HepG2 (cell line): ENCODE results near the gene HELT. TPM values are rescaled to one million over a fixed set of nuclear protein-coding genes. Genes with fewer than 3 reads are reported as not detected.

Experiments
- AHR ChIP-seq: IDR thresholded peaks from 2 replicates; pipeline ENCODE4 v1.6.1; 2018; ENCODE audit warnings: missing genetic modification reagents, missing compliant biosample characterization
- AKAP8 ChIP-seq: sonication (generic); formaldehyde crosslinking; IDR thresholded peaks from 2 replicates; pipeline ENCODE4 v1.5.1; 2020; ENCODE audit warnings: mild to moderate bottlenecking, missing genetic modification reagents
- CBX5 ChIP-seq: sonication (generic); formaldehyde crosslinking; IDR thresholded peaks from 2 replicates; pipeline ENCODE4 v1.4.0; 2020; ENCODE audit warnings: missing genetic modification reagents, borderline replicate concordance
- CENPT ChIP-seq: sonication (generic); formaldehyde crosslinking; IDR thresholded peaks from 2 replicates; pipeline ENCODE4 v1.8.0; 2022; ENCODE audit warnings: low read depth, mild to moderate bottlenecking, moderate library complexity, missing genetic modification reagents
- CREB3 ChIP-seq: sonication (generic); formaldehyde crosslinking; IDR thresholded peaks from 2 replicates; pipeline ENCODE4 v1.5.0; 2020; ENCODE audit warnings: missing genetic modification reagents
- HMGA1 ChIP-seq: sonication (generic); formaldehyde crosslinking; conservative IDR thresholded peaks from 2 replicates; pipeline ENCODE4 v1.4.0; 2020; ENCODE audit warnings: missing genetic modification reagents
- HNRNPL ChIP-seq: fragments of 200-400 bp; formaldehyde crosslinking; IDR thresholded peaks from 2 replicates; pipeline ENCODE4 v1.6.1; 2017; ENCODE audit warnings: mild to moderate bottlenecking, low read depth, low read length
- KAT7 ChIP-seq: IDR thresholded peaks from 2 replicates; pipeline ENCODE4 v1.6.1; 2018; ENCODE audit warnings: borderline replicate concordance, missing compliant biosample characterization
- MIER2 ChIP-seq: IDR thresholded peaks from 2 replicates; pipeline ENCODE4 v1.6.1; 2016; ENCODE audit warnings: missing biosample characterization, missing genetic modification reagents
- MYPOP ChIP-seq: sonication (generic); formaldehyde crosslinking; IDR thresholded peaks from 2 replicates; pipeline ENCODE4 v1.8.1; 2023; ENCODE audit warnings: mild to moderate bottlenecking, moderate library complexity, missing genetic modification reagents
- PRDM10 ChIP-seq: sonication (generic); formaldehyde crosslinking; IDR thresholded peaks from 2 replicates; pipeline ENCODE4 v1.4.0; 2020; ENCODE audit warnings: low read depth, missing genetic modification reagents
- ZBTB3 ChIP-seq: sonication (generic); formaldehyde crosslinking; IDR thresholded peaks from 2 replicates; pipeline ENCODE4 v1.4.0; 2020; ENCODE audit warnings: low read depth, mild to moderate bottlenecking, moderate library complexity, missing genetic modification reagents, borderline replicate concordance
- ZBTB7B ChIP-seq: sonication (generic); formaldehyde crosslinking; IDR thresholded peaks from 2 replicates; pipeline ENCODE4 v1.4.0; 2020; ENCODE audit warnings: missing genetic modification reagents
- ZKSCAN5 ChIP-seq: sonication (generic); formaldehyde crosslinking; IDR thresholded peaks from 2 replicates; pipeline ENCODE4 v1.5.1; 2020; ENCODE audit warnings: mild to moderate bottlenecking, missing genetic modification reagents
- ZNF224 ChIP-seq: sonication (generic); formaldehyde crosslinking; IDR thresholded peaks from 2 replicates; pipeline ENCODE4 v1.5.0; 2020; ENCODE audit warnings: mild to moderate bottlenecking, missing genetic modification reagents
- ZNF296 ChIP-seq: sonication (generic); formaldehyde crosslinking; conservative IDR thresholded peaks from 2 replicates; pipeline ENCODE4 v1.5.0; 2020; ENCODE audit warnings: mild to moderate bottlenecking, missing genetic modification reagents
- ZNF484 ChIP-seq: sonication (generic); formaldehyde crosslinking; IDR thresholded peaks from 2 replicates; pipeline ENCODE4 v1.5.1; 2020; ENCODE audit warnings: mild to moderate bottlenecking, low read depth, missing genetic modification reagents, borderline replicate concordance
- ZNF503 ChIP-seq: sonication (generic); formaldehyde crosslinking; IDR thresholded peaks from 2 replicates; pipeline ENCODE4 v1.4.0; 2020; ENCODE audit warnings: missing genetic modification reagents
- ZNF547 ChIP-seq: sonication (generic); formaldehyde crosslinking; IDR thresholded peaks from 2 replicates; pipeline ENCODE4 v1.5.1; 2020; ENCODE audit warnings: mild to moderate bottlenecking, missing genetic modification reagents
- ZNF713 ChIP-seq: sonication (generic); formaldehyde crosslinking; IDR thresholded peaks from 2 replicates; pipeline ENCODE4 v1.4.0; 2020; ENCODE audit warnings: mild to moderate bottlenecking, missing genetic modification reagents
- ZNF737 ChIP-seq: sonication (generic); formaldehyde crosslinking; IDR thresholded peaks from 2 replicates; pipeline ENCODE4 v1.5.0; 2020; ENCODE audit warnings: missing genetic modification reagents, mild to moderate bottlenecking, borderline replicate concordance
- ZNF776 ChIP-seq: sonication (generic); formaldehyde crosslinking; IDR thresholded peaks from 2 replicates; pipeline ENCODE4 v1.4.0; 2020; ENCODE audit warnings: mild to moderate bottlenecking, missing genetic modification reagents
- ZNF780A ChIP-seq: sonication (generic); formaldehyde crosslinking; IDR thresholded peaks from 2 replicates; pipeline ENCODE4 v1.8.0; 2022; ENCODE audit warnings: mild to moderate bottlenecking, missing genetic modification reagents, moderate library complexity
- ZNF792 ChIP-seq: IDR thresholded peaks from 2 replicates; pipeline ENCODE4 v1.6.1; 2016
- ZZZ3 ChIP-seq: sonication (generic); formaldehyde crosslinking; IDR thresholded peaks from 2 replicates; pipeline ENCODE4 v1.4.0; 2020; ENCODE audit warnings: missing genetic modification reagents, mild to moderate bottlenecking, borderline replicate concordance
- polyA plus RNA-seq, 8 experiments: library from polyadenylated mRNA; depleted of rRNA in 3 of 8; stranded (reverse) in 7 of 8; unstranded in 1 of 8; fragments of >200 nt; fragmentation: Illumina TruSeq in 4 of 8; extraction: Trizol in 4 of 8; gene quantifications; 2 replicates each; pipeline versions ENCODE4 v1.2.1 to v1.2.3, GENCODE V29; 2011 to 2016; ENCODE audit warnings: low read depth in 4 of 8, missing spikeins in 1 of 8, mixed read lengths in 1 of 8; ENCODE audit not compliant: insufficient read depth in 1 of 8
- total RNA-seq, 5 experiments: library from RNA; depleted of rRNA; stranded (reverse); fragments of >200 nt; fragmentation: Illumina TruSeq; extraction: Trizol; gene quantifications; 2 replicates each; pipeline ENCODE4 v1.2.3, GENCODE V29; 2016; ENCODE audit warnings: low read depth in 1 of 5

The HELT gene
- total and polyA plus RNA-seq, 2 of the 13 experiments (the other 11 are each of a cell fraction or from before 2014, with no cell fraction given): not detected

- TF ChIP-seq MIER2 (CRISPR knock-in tag): no peak
- no peak for TF ChIP-seq HNRNPL
- no peak for TF ChIP-seq KAT7 (CRISPR knock-in tag)
- TF ChIP-seq CBX5: 0 out of 2 replicates have a peak, but pooled peaks have one; percentile 37
- no peak for TF ChIP-seq PRDM10 (CRISPR knock-in tag)
- TF ChIP-seq AHR (CRISPR knock-in tag): no peak
- no peak for TF ChIP-seq ZKSCAN5 (CRISPR knock-in tag)
- no peak for TF ChIP-seq ZNF503 (CRISPR knock-in tag)
- no peak for TF ChIP-seq CENPT (CRISPR knock-in tag)
- no peak for TF ChIP-seq MYPOP (CRISPR knock-in tag)
- no peak for TF ChIP-seq ZNF224
- TF ChIP-seq AKAP8: no peak
- no peak for TF ChIP-seq ZZZ3 (CRISPR knock-in tag)
- no peak for TF ChIP-seq ZNF547 (CRISPR knock-in tag)
- no peak for TF ChIP-seq ZNF484
- no peak for TF ChIP-seq ZNF296 (CRISPR knock-in tag)
- no peak for TF ChIP-seq ZBTB3 (CRISPR knock-in tag)
- no peak for TF ChIP-seq HMGA1 (CRISPR knock-in tag)
- TF ChIP-seq ZNF713 (CRISPR knock-in tag): no peak
- TF ChIP-seq ZBTB7B (CRISPR knock-in tag): no peak
- no peak for TF ChIP-seq ZNF776 (CRISPR knock-in tag)
- TF ChIP-seq ZNF737 (CRISPR knock-in tag): no peak
- TF ChIP-seq ZNF792 (CRISPR knock-in tag): 0 out of 2 replicates have a peak, but pooled peaks have one; percentile 22
- TF ChIP-seq CREB3 (CRISPR knock-in tag): no peak
- TF ChIP-seq ZNF780A: no peak
These were observed 34.5 kb upstream of the HELT start (continued) for GRCh38 chr4:184983672-184984356.
